SJCRH30 (cell line): ENCODE measurements around the gene IDUA. TPM values are rescaled to one million over a fixed set of nuclear protein-coding genes. Genes with fewer than 3 reads are reported as not detected.

ENCODE experiments used
- DNase-seq, 2 experiments: peaks; one replicate each; pipeline ENCODE4 v3.0.0-alpha.2; 2015 to 2020
- H3K27ac ChIP-seq: fragments of 250-450 bp; sonication (Bioruptor Pico); 2 replicates; pipeline ENCODE4 v1.5.1; 2020; ENCODE audit warnings: mild to moderate bottlenecking, moderate library complexity
- H3K27me3 ChIP-seq: fragments of 250-450 bp; sonication (Bioruptor Pico); 2 replicates; pipeline ENCODE4 v1.5.1; 2020; ENCODE audit warnings: mild to moderate bottlenecking, moderate library complexity
- H3K36me3 ChIP-seq: fragments of 250-450 bp; sonication (Bioruptor Pico); 2 replicates; pipeline ENCODE4 v1.5.1; 2020; ENCODE audit warnings: mild to moderate bottlenecking, moderate library complexity
- H3K4me1 ChIP-seq: fragments of 250-450 bp; sonication (Bioruptor Pico); 2 replicates; pipeline ENCODE4 v1.5.1; 2020; ENCODE audit warnings: mild to moderate bottlenecking, moderate library complexity
- H3K4me3 ChIP-seq: fragments of 250-450 bp; sonication (Bioruptor Pico); 2 replicates; pipeline ENCODE4 v1.5.1; 2020; ENCODE audit warnings: mild to moderate bottlenecking, moderate library complexity
- H3K9me3 ChIP-seq: fragments of 250-450 bp; sonication (Bioruptor Pico); replicated peaks from 2 replicates; pipeline ENCODE4 v1.5.1; 2020; ENCODE audit warnings: mild to moderate bottlenecking, moderate library complexity
- total RNA-seq: library from RNA; depleted of rRNA; stranded (reverse); fragments of >200 nt; shearing (Covaris generic); gene quantifications from 2 replicates; pipeline ENCODE4 v1.2.3, GENCODE V29; 2014

The IDUA gene
- total RNA-seq, 1 experiment from 2014 or later: 2.3 TPM

- Histone ChIP-seq H3K36me3 (no peaks in the 10 kb centered on the region), H3K27me3 (peaks cover 10% of the 10 kb centered on the region; the same call in 1 of the 2 replicates), H3K9me3 (no peaks in the 10 kb centered on the region), H3K4me3 (no peak overlapping the region), H3K27ac (no peak overlapping the region), H3K4me1 (peaks cover 18% of the 10 kb centered on the region)
- no peak for DNase-seq
Measured at GRCh38 chr4:1006856-1007255, 20.0 kb downstream of the IDUA start.

DNA sequence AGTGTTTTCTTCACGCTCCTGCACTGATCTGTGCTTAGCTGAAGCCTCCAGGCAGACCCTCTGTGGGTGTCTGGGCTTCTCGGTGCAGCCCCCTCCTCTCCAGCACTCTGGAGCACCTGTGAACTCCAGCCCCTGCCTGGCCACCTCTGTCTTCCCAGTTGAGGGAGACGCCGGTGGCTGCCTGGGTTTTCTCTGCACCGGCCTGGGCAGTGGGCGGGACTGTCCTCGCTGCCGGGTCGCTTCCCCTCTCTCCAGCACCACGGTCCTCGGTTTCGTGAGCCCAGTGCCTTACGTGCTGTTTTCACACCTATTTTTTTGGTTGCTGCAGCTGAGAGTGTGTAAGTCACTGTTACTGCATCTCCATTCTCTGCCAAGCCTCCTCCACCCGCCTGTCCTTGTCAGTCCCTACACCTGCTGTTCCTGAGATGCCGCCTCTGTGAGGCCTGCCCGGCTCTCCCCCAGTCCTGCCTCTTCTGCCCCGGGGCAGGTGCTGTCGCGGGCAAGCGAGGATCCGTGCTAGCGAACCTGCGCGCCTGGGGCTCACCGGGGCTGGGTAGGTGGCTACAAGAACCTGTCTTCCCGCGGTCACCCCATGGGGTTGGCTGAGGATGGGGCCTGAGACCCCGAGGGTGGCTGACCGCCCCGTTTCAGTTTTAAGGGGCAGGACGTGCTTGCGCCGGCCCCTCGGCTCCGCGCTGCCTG is 22.1 kb downstream of the IDUA start:
- peaks cover 18% of the 10 kb centered on the region for H3K4me1 ChIP-seq
- H3K36me3 ChIP-seq: peaks cover 11% of the 10 kb centered on the region; the same call in 1 of the 2 replicates
- H3K27me3 ChIP-seq: peaks cover 10% of the 10 kb centered on the region; the same call in 1 of the 2 replicates
- peak overlapping the region; percentile 59 for H3K4me3 ChIP-seq
- no peak overlapping the region for H3K27ac ChIP-seq
- no peaks in the 10 kb centered on the region for H3K9me3 ChIP-seq
- peak in 1 of 2 experiments; percentile 48 for DNase-seq

DNA sequence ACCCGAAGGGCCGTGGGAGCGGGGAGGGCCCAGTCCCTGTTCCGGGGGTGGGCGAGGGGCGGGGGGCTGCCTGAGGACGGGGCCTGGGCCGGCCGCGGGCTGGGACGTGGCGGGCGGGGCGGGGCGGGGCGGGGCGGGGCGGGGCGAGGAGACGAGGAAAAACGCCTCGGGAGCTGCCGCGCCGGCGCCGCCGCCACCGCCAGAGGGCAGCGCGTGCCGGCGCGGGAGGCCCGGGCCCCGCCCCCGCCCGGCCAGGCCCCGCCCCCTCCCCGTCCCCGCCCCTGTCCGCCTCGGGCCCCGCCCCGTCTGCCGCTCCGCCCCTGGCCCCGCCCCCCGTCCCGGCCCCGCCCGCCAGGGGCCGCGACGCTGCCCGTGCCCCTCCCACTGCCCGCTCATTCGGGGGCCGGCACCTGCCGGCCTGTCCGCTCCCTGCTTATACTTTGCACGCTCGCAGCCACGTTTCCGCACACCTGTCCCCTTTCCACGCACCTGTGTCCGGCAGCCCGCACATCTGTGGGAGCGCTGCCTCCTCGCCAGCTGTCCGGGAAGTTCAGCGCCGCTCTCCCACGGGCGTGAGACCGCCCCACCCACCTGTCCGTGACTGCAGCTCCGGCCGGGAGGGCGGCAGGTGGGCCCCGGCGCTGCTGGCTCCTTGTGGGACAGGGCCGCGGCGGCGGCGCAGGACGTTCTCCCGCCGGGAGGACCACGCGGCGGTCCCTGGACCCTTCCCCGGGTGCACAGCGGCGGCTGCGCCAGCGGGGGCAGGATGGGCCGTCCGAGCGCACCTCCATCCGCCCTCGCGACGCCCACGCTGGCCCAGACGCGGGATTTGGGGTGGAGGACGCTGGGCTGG is 22.9 kb downstream of the IDUA start:
- Histone ChIP-seq H3K27me3 (peaks cover 10% of the 10 kb centered on the region; the same call in 1 of the 2 replicates), H3K4me1 (peaks cover 18% of the 10 kb centered on the region), H3K36me3 (peaks cover 13% of the 10 kb centered on the region; the same call in 1 of the 2 replicates), H3K27ac (no peak overlapping the region), H3K9me3 (no peaks in the 10 kb centered on the region), H3K4me3 (peak overlapping the region; percentile 59)
- peak; percentile 57 to 66 for DNase-seq

- H3K4me3 ChIP-seq: peak overlapping the region; percentile 59
- peak; percentile 44 to 59 for DNase-seq
- no peak overlapping the region for H3K27ac ChIP-seq
- H3K4me1 ChIP-seq: peaks cover 18% of the 10 kb centered on the region
- H3K36me3 ChIP-seq: peaks cover 13% of the 10 kb centered on the region; the same call in 1 of the 2 replicates
- no peaks in the 10 kb centered on the region for H3K9me3 ChIP-seq
- H3K27me3 ChIP-seq: peaks cover 10% of the 10 kb centered on the region; the same call in 1 of the 2 replicates
Measured at GRCh38 chr4:1010395-1011021, 23.7 kb downstream of the IDUA start.

GRCh38 chr4:1011022-1011665 is 24.3 kb downstream of the IDUA start, which contains the start of gene FGFRL1:
Gene FGFRL1, plus strand, starts transcription at chr4:1011626. Its CDS starts 860 bp downstream, at chr4:1012486.
- peaks cover 13% of the 10 kb centered on the region; the same call in 1 of the 2 replicates for H3K36me3 ChIP-seq
- peak; percentile 93 to 94 for DNase-seq
- H3K4me1 ChIP-seq: peaks cover 18% of the 10 kb centered on the region

DNA sequence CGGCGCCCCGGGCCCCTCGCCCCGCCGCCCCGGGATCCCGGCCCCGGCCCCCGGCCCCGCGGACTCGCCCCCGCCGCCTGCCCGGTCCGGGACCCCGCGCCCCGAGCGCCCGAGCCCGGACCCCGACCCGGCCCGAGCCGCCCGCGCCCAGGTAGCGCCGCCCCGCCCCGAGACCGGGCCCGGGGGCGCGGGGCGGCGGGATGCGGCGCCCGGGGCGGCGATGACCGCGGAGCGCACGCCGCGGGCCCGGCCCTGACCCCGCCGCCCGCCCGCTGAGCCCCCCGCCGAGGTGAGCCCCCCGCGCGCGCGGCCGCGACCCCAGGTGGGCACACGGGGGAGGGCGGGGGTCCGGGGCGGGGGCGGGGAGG is 24.8 kb downstream of the IDUA start:
- Histone ChIP-seq H3K9me3 (no peaks in the 10 kb centered on the region), H3K27me3 (peaks cover 10% of the 10 kb centered on the region; the same call in 1 of the 2 replicates), H3K36me3 (peaks cover 13% of the 10 kb centered on the region; the same call in 1 of the 2 replicates), H3K4me1 (peaks cover 18% of the 10 kb centered on the region), H3K4me3 (no peak overlapping the region), H3K27ac (no peak overlapping the region)
- DNase-seq: no peak

More at GRCh38 chr4:1011022-1011665, 24.3 kb downstream of the IDUA start, which contains the start of gene FGFRL1:
- Histone ChIP-seq H3K4me3 (peak within 1 kb of the TSS; percentile 89), H3K9me3 (no peaks in the 10 kb centered on the region), H3K27me3 (peaks cover 10% of the 10 kb centered on the region; the same call in 1 of the 2 replicates), H3K27ac (peak within 1 kb of the TSS; percentile 72)

- H3K4me1 ChIP-seq: peaks cover 18% of the 10 kb centered on the region
- peak; percentile 64 to 65 for DNase-seq
- peaks cover 10% of the 10 kb centered on the region; the same call in 1 of the 2 replicates for H3K27me3 ChIP-seq
- peak overlapping the region; percentile 72 for H3K27ac ChIP-seq
- H3K9me3 ChIP-seq: no peaks in the 10 kb centered on the region
- peak overlapping the region; percentile 89 for H3K4me3 ChIP-seq
- peaks cover 13% of the 10 kb centered on the region; the same call in 1 of the 2 replicates for H3K36me3 ChIP-seq
Measured at GRCh38 chr4:1012034-1012739, 25.3 kb downstream of the IDUA start.

GRCh38 chr4:1013225-1014073 is 26.6 kb downstream of the IDUA start:
- H3K4me1 ChIP-seq: peaks cover 22% of the 10 kb centered on the region
- H3K36me3 ChIP-seq: peaks cover 13% of the 10 kb centered on the region; the same call in 1 of the 2 replicates
- H3K4me3 ChIP-seq: no peak overlapping the region
- H3K9me3 ChIP-seq: no peaks in the 10 kb centered on the region
- H3K27ac ChIP-seq: no peak overlapping the region
- DNase-seq: no peak
- peaks cover 6% of the 10 kb centered on the region; the same call in 1 of the 2 replicates for H3K27me3 ChIP-seq

- Histone ChIP-seq H3K27ac (no peak overlapping the region), H3K4me1 (peaks cover 29% of the 10 kb centered on the region), H3K27me3 (peaks cover 6% of the 10 kb centered on the region; the same call in 1 of the 2 replicates), H3K4me3 (no peak overlapping the region), H3K9me3 (no peaks in the 10 kb centered on the region), H3K36me3 (peaks cover 13% of the 10 kb centered on the region; the same call in 1 of the 2 replicates)
- DNase-seq: no peak
Measured at GRCh38 chr4:1014291-1015167, 27.7 kb downstream of the IDUA start.

- no peaks in the 10 kb centered on the region for H3K9me3 ChIP-seq
- H3K36me3 ChIP-seq: peaks cover 13% of the 10 kb centered on the region; the same call in 1 of the 2 replicates
- no peak for DNase-seq
- H3K27ac ChIP-seq: no peak overlapping the region
- peaks cover 6% of the 10 kb centered on the region; the same call in 1 of the 2 replicates for H3K27me3 ChIP-seq
- H3K4me1 ChIP-seq: peaks cover 30% of the 10 kb centered on the region
- no peak overlapping the region for H3K4me3 ChIP-seq
Measured at GRCh38 chr4:1015179-1015578, 28.3 kb downstream of the IDUA start.

DNA sequence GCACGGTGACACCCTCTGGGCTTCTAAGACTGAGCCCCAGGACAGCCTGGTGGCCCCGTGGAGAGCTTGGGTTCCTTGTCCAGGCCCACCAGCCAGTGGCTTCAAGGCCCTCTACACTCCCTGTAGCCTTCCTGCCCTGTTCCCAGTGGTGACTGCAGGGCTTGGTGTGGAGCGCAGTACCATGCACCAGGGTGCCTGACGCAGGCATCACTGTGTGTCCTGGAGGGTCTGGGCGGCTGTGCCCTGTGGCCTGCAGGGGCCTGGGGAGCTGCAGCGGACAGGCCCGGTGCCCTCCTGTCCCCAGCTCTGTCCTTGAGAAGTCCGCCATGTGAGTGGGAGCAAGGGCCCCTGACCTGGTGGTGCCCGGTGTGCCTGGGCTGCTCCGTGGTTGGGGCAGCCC is 28.9 kb downstream of the IDUA start:
- Histone ChIP-seq H3K36me3 (peaks cover 13% of the 10 kb centered on the region; the same call in 1 of the 2 replicates), H3K4me1 (peaks cover 26% of the 10 kb centered on the region), H3K27me3 (peaks cover under 1% of the 10 kb centered on the region; the same call in 1 of the 2 replicates), H3K4me3 (no peak overlapping the region), H3K27ac (no peak overlapping the region), H3K9me3 (no peaks in the 10 kb centered on the region)
- no peak for DNase-seq

DNA sequence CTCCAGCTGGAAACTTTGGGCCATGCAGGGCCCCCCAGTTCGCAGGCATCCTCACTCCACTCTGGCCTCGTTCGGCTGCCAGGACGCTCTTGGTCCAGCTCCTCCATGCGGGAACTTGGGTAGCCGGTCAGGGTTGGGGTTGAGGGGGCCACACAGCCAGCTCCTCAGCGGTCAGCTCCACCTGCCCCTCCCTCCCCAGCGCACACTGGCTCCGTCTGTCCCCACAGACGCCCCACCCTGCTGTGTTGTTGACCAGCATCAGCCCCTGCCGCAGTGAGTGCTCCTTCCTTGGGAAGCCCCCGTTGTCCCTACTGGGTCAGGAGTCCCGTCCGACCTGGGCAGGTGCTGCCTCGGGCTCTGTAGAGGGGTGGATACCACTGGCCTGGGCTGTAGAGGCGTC is 30.4 kb downstream of the IDUA start:
- peaks cover 13% of the 10 kb centered on the region; the same call in 1 of the 2 replicates for H3K36me3 ChIP-seq
- no peak for DNase-seq
- H3K27me3 ChIP-seq: no peaks in the 10 kb centered on the region
- H3K4me1 ChIP-seq: peaks cover 33% of the 10 kb centered on the region
- no peak overlapping the region for H3K4me3 ChIP-seq
- no peak overlapping the region for H3K27ac ChIP-seq
- H3K9me3 ChIP-seq: no peaks in the 10 kb centered on the region
